Liver (tissue), 9 donors: ENCODE data around the gene ZNF496. TPM values are rescaled to one million over a fixed set of nuclear protein-coding genes. Genes with fewer than 3 reads are reported as not detected.

Experiments used
- DNase-seq: peaks from one replicate; pipeline ENCODE4 v3.0.0-alpha.2; 2017; ENCODE audit warnings: low spot score
- H3K27ac ChIP-seq, 2 donors: one replicate each; pipeline ENCODE4 v1.7.0; 2013; ENCODE audit warnings: inconsistent platforms in 2 of 2, low read length in 2 of 2, control low read depth in 1 of 2, low read depth in 1 of 2, mild to moderate bottlenecking in 1 of 2
- H3K27me3 ChIP-seq, 4 donors: one replicate each; pipeline versions ENCODE4 v1.6.1 to v1.7.0; 2013; ENCODE audit warnings: low read length in 3 of 4, inconsistent platforms in 1 of 4, mild to moderate bottlenecking in 1 of 4, moderate library complexity in 1 of 4; ENCODE audit not compliant: control insufficient read depth in 4 of 4, insufficient read depth in 4 of 4
- H3K36me3 ChIP-seq, 4 donors: one replicate each; pipeline versions ENCODE4 v1.6.1 to v1.7.0; 2013; ENCODE audit warnings: low read length in 3 of 4, mild to moderate bottlenecking in 3 of 4, low read depth in 1 of 4, moderate library complexity in 1 of 4; ENCODE audit not compliant: control insufficient read depth in 4 of 4, insufficient read depth in 3 of 4
- H3K4me1 ChIP-seq, 4 donors: one replicate each; pipeline versions ENCODE4 v1.6.1 to v1.7.0; 2013; ENCODE audit warnings: low read length in 3 of 4, mild to moderate bottlenecking in 3 of 4, moderate library complexity in 1 of 4; ENCODE audit not compliant: control insufficient read depth in 4 of 4, insufficient read depth in 4 of 4
- H3K4me3 ChIP-seq, 3 donors: one replicate each; pipeline versions ENCODE4 v1.6.1 to v1.7.0; 2013; ENCODE audit warnings: low read length in 3 of 3, control low read depth in 1 of 3, low read depth in 1 of 3, mild to moderate bottlenecking in 1 of 3
- H3K9ac ChIP-seq, 2 donors: one replicate each; pipeline ENCODE4 v1.7.0; 2013; ENCODE audit warnings: low read length in 2 of 2, mild to moderate bottlenecking in 2 of 2, moderate library complexity in 2 of 2, control low read depth in 1 of 2, low read depth in 1 of 2
- H3K9me3 ChIP-seq, 4 donors: one replicate each; pipeline versions ENCODE4 v1.6.1 to v1.7.0; 2013; ENCODE audit warnings: low read length in 3 of 4; ENCODE audit not compliant: control insufficient read depth in 4 of 4
- EGR1 ChIP-seq, 2 donors: IDR thresholded peaks; 2 replicates each; pipeline ENCODE4 v1.6.1; 2016 to 2018; ENCODE audit warnings: antibody characterized with exemption in 2 of 2, low read depth in 2 of 2
- FOXA1 ChIP-seq: IDR thresholded peaks from 2 replicates; pipeline ENCODE4 v1.6.1; 2016; ENCODE audit warnings: antibody characterized with exemption
- FOXA2 ChIP-seq: IDR thresholded peaks from 2 replicates; pipeline ENCODE4 v1.6.1; 2016; ENCODE audit warnings: antibody characterized with exemption
- GABPA ChIP-seq, 2 donors: IDR thresholded peaks in 1 of 2; conservative IDR thresholded peaks in 1 of 2; 2 replicates each; pipeline ENCODE4 v1.6.1; 2016; ENCODE audit warnings: antibody characterized with exemption in 2 of 2, mild to moderate bottlenecking in 1 of 2, moderate library complexity in 1 of 2
- HNF4A ChIP-seq, 2 donors: conservative IDR thresholded peaks; 2 replicates each; pipeline ENCODE4 v1.6.1; 2016; ENCODE audit warnings: antibody characterized with exemption in 2 of 2, mild to moderate bottlenecking in 2 of 2
- HNF4G ChIP-seq: IDR thresholded peaks from 2 replicates; pipeline ENCODE4 v1.6.1; 2016; ENCODE audit warnings: antibody characterized with exemption
- JUND ChIP-seq, 2 donors: IDR thresholded peaks; 2 replicates each; pipeline ENCODE4 v1.6.1; 2016; ENCODE audit warnings: antibody characterized with exemption in 2 of 2
- NR2F2 ChIP-seq: IDR thresholded peaks from 2 replicates; pipeline ENCODE4 v1.6.1; 2016; ENCODE audit warnings: antibody characterized with exemption
- RAD21 ChIP-seq, 2 donors: IDR thresholded peaks; 2 replicates each; pipeline ENCODE4 v1.6.1; 2016; ENCODE audit warnings: antibody characterized with exemption in 2 of 2, mild to moderate bottlenecking in 2 of 2
- RXRA ChIP-seq, 2 donors: IDR thresholded peaks; 2 replicates each; pipeline ENCODE4 v1.6.1; 2017 to 2018; ENCODE audit warnings: antibody characterized with exemption in 2 of 2, mild to moderate bottlenecking in 1 of 2
- SP1 ChIP-seq: IDR thresholded peaks from 2 replicates; pipeline ENCODE4 v1.6.1; 2018; ENCODE audit warnings: antibody characterized with exemption, mild to moderate bottlenecking
- TAF1 ChIP-seq: conservative IDR thresholded peaks from 2 replicates; pipeline ENCODE4 v1.6.1; 2016; ENCODE audit warnings: antibody characterized with exemption, mild to moderate bottlenecking
- YY1 ChIP-seq: IDR thresholded peaks from 2 replicates; pipeline ENCODE4 v1.6.1; 2016; ENCODE audit warnings: antibody characterized with exemption, mild to moderate bottlenecking
- WGBS: extraction: QIAGEN DNeasy Blood & Tissue Kit; methylation state at CpG from one replicate; pipeline ENCODE4 v1.1.7; 2013; 5-methylcytosine and 5-hydroxymethylcytosine counted together
- polyA plus RNA-seq, 2 donors: library from polyadenylated mRNA; stranded (reverse) in 1 of 2; unstranded in 1 of 2; fragments of 200-250 nt in 1 of 2; fragments of >200 nt in 1 of 2; fragmentation: Nextera tagmentation in 1 of 2; extraction: Ambion mirVana in 1 of 2; gene quantifications; one replicate each; pipeline versions ENCODE4 v1.2.1 to v1.2.3, GENCODE V29; 2013 to 2015
- total RNA-seq, 2 donors: library from RNA; depleted of rRNA; stranded (reverse); fragments of >200 nt; gene quantifications; one replicate each; pipeline ENCODE4 v1.2.3, GENCODE V29; 2014
- TF ChIP-seq, protein P1 (sequence below): IDR thresholded peaks from 2 replicates; pipeline ENCODE4 v1.6.1; 2016; ENCODE audit warnings: antibody characterized with exemption
- TF ChIP-seq, protein P2 (sequence below): fragments of 150-350 bp; IDR thresholded peaks from 2 replicates; pipeline ENCODE4 v1.5.1; 2017; ENCODE audit warnings: improper control_type of control experiment, low read depth, low read length; ENCODE audit not compliant: missing input control
- TF ChIP-seq, protein P3 (sequence below): IDR thresholded peaks from 2 replicates; pipeline ENCODE4 v1.6.1; 2016; ENCODE audit warnings: antibody characterized with exemption
- TF ChIP-seq, protein P4 (sequence below): IDR thresholded peaks from 2 replicates; pipeline ENCODE4 v1.6.1; 2016; ENCODE audit warnings: antibody characterized with exemption, mild to moderate bottlenecking
- TF ChIP-seq, protein P5 (sequence below): IDR thresholded peaks from 2 replicates; pipeline ENCODE4 v1.6.1; 2016; ENCODE audit warnings: antibody characterized with exemption
- donor health status: healthy.
- donor health status: healthy.
- donor health status: healthy.
- donor health status: healthy.
- donor health status: healthy.

The ZNF496 gene
- total and polyA plus RNA-seq, 4 donors = 0.93 to 7.5 (median 4.7) TPM

DNA sequence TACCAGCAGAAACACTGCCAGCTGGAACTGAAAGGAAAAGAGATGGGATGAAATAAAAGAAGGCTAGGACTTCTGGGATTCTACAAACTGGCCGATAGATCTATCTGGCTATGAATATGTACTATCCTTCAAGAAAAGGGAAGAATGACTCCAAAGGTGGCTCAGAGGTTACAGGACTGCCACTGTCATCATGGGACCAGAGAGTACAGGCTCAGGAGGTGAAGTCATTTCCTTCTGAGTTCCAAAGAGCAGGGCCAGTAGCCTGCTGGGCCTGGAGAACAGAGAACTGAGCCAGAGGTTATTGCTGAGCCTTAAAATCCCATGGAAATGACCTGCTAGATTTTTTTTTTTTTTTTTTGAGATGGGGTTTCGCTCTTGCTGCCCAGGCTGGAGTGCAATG, 27.6 kb downstream of the ZNF496 start:
- TF ChIP-seq JUND (IDR thresholded peaks at IDR 0.05) (no peak), FOXA2 (no peak), SP1 (no peak), HNF4G (no peak), EGR1 (IDR thresholded peaks at IDR 0.05; ENCODE audit: low read depth in 2 of 2) (no peak), HNF4A (conservative IDR thresholded peaks at IDR 0.05) (no peak), GABPA (IDR thresholded peaks at IDR 0.05 in 1 of 2, conservative IDR thresholded peaks at IDR 0.05 in 1 of 2) (no peak), NR2F2 (no peak), YY1 (no peak), FOXA1 (no peak), RAD21 (IDR thresholded peaks at IDR 0.05) (no peak), RXRA (IDR thresholded peaks at IDR 0.05) (no peak), TAF1 (no peak)
- TF ChIP-seq, protein P1, sequence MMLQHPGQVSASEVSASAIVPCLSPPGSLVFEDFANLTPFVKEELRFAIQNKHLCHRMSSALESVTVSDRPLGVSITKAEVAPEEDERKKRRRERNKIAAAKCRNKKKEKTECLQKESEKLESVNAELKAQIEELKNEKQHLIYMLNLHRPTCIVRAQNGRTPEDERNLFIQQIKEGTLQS = no peak
- TF ChIP-seq, protein P2, sequence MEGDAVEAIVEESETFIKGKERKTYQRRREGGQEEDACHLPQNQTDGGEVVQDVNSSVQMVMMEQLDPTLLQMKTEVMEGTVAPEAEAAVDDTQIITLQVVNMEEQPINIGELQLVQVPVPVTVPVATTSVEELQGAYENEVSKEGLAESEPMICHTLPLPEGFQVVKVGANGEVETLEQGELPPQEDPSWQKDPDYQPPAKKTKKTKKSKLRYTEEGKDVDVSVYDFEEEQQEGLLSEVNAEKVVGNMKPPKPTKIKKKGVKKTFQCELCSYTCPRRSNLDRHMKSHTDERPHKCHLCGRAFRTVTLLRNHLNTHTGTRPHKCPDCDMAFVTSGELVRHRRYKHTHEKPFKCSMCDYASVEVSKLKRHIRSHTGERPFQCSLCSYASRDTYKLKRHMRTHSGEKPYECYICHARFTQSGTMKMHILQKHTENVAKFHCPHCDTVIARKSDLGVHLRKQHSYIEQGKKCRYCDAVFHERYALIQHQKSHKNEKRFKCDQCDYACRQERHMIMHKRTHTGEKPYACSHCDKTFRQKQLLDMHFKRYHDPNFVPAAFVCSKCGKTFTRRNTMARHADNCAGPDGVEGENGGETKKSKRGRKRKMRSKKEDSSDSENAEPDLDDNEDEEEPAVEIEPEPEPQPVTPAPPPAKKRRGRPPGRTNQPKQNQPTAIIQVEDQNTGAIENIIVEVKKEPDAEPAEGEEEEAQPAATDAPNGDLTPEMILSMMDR = no peak
- TF ChIP-seq, protein P3, sequence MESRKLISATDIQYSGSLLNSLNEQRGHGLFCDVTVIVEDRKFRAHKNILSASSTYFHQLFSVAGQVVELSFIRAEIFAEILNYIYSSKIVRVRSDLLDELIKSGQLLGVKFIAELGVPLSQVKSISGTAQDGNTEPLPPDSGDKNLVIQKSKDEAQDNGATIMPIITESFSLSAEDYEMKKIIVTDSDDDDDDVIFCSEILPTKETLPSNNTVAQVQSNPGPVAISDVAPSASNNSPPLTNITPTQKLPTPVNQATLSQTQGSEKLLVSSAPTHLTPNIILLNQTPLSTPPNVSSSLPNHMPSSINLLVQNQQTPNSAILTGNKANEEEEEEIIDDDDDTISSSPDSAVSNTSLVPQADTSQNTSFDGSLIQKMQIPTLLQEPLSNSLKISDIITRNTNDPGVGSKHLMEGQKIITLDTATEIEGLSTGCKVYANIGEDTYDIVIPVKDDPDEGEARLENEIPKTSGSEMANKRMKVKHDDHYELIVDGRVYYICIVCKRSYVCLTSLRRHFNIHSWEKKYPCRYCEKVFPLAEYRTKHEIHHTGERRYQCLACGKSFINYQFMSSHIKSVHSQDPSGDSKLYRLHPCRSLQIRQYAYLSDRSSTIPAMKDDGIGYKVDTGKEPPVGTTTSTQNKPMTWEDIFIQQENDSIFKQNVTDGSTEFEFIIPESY = no peak
- TF ChIP-seq, protein P4, sequence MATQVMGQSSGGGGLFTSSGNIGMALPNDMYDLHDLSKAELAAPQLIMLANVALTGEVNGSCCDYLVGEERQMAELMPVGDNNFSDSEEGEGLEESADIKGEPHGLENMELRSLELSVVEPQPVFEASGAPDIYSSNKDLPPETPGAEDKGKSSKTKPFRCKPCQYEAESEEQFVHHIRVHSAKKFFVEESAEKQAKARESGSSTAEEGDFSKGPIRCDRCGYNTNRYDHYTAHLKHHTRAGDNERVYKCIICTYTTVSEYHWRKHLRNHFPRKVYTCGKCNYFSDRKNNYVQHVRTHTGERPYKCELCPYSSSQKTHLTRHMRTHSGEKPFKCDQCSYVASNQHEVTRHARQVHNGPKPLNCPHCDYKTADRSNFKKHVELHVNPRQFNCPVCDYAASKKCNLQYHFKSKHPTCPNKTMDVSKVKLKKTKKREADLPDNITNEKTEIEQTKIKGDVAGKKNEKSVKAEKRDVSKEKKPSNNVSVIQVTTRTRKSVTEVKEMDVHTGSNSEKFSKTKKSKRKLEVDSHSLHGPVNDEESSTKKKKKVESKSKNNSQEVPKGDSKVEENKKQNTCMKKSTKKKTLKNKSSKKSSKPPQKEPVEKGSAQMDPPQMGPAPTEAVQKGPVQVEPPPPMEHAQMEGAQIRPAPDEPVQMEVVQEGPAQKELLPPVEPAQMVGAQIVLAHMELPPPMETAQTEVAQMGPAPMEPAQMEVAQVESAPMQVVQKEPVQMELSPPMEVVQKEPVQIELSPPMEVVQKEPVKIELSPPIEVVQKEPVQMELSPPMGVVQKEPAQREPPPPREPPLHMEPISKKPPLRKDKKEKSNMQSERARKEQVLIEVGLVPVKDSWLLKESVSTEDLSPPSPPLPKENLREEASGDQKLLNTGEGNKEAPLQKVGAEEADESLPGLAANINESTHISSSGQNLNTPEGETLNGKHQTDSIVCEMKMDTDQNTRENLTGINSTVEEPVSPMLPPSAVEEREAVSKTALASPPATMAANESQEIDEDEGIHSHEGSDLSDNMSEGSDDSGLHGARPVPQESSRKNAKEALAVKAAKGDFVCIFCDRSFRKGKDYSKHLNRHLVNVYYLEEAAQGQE = no peak
- TF ChIP-seq, protein P5, sequence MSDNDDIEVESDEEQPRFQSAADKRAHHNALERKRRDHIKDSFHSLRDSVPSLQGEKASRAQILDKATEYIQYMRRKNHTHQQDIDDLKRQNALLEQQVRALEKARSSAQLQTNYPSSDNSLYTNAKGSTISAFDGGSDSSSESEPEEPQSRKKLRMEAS = no peak
- H3K4me1 ChIP-seq = no peaks in the 10 kb centered on the region
- no peaks in the 10 kb centered on the region for H3K27me3 ChIP-seq
- DNase-seq = no peak
- 85% methylated on average over 2 of the region's 2 CpGs for WGBS
- H3K36me3 ChIP-seq = peaks cover 2 to 47% (median 8%) of the 10 kb centered on the region in 4 donors
- no peaks in the 10 kb centered on the region for H3K9me3 ChIP-seq
- H3K27ac ChIP-seq = no peak overlapping the region
- no peak overlapping the region for H3K4me3 ChIP-seq
- H3K9ac ChIP-seq = no peak overlapping the region
